Testis (tissue), 3 donors: ENCODE measurements around the gene NPAS2. TPM values are rescaled to one million over a fixed set of nuclear protein-coding genes. Genes with fewer than 3 reads are reported as not detected.
A peak's percentile ranks its signal among the peaks of the same experiment; 100 is the strongest.

ENCODE experiments used
- DNase-seq: peaks from one replicate; pipeline ENCODE4 v3.0.0-alpha.2; 2019
- H3K27ac ChIP-seq, 2 donors: fragments of 200-600 bp; sonication (generic); one replicate each; pipeline ENCODE4 v1.5.1; 2019
- H3K27me3 ChIP-seq: fragments of 200-600 bp; sonication (generic); one replicate; pipeline ENCODE4 v1.5.1; 2019
- H3K36me3 ChIP-seq: fragments of 200-600 bp; sonication (generic); one replicate; pipeline ENCODE4 v1.5.1; 2017; ENCODE audit warnings: low read depth; ENCODE audit errors: missing control alignments
- H3K4me1 ChIP-seq: fragments of 200-600 bp; sonication (generic); one replicate; pipeline ENCODE4 v1.5.1; 2019
- H3K4me3 ChIP-seq, 2 donors: fragments of 200-600 bp; sonication (generic); one replicate each; pipeline ENCODE4 v1.5.1; 2017 to 2019
- H3K9me3 ChIP-seq: fragments of 200-600 bp; sonication (generic); one replicate; pipeline ENCODE4 v1.5.1; 2017
- POLR2A ChIP-seq: fragments of 450-650 bp; IDR thresholded peaks from one replicate; pipeline ENCODE4 v1.6.1; 2017; ENCODE audit warnings: antibody characterized with exemption, mild to moderate bottlenecking, moderate library complexity
- whole genome bisulfite sequencing, 2 donors: methylation state at CpG; one replicate each; pipeline ENCODE4 v1.1.5; 2018; 5-methylcytosine and 5-hydroxymethylcytosine counted together
- intact Hi-C: fragments of 100-400 bp; cut with DNase I; formaldehyde crosslinking; loops from one replicate; pipeline ENCODE4 v1.15.1; 2023; ENCODE audit warnings: low total_unique reads
- polyA plus RNA-seq: library from polyadenylated mRNA; stranded (reverse); fragments of 350-450 nt; fragmentation: Illumina TruSeq; extraction: RNeasy Lipid Tissue Mini Kit (QIAGEN cat#74804); gene quantifications from one replicate; pipeline ENCODE4 v1.2.3, GENCODE V29; 2014; ENCODE audit warnings: low read depth, low replicate concordance; ENCODE audit not compliant: insufficient read depth
- total RNA-seq, 2 donors: library from RNA; depleted of rRNA; stranded (reverse); fragments of >200 nt; gene quantifications; one replicate each; pipeline ENCODE4 v1.2.3, GENCODE V29; 2016
- TF ChIP-seq, protein P1 (sequence below), 3 experiments: fragments of 450-650 bp in 2 of 3; fragments of 200-600 bp in 1 of 3; sonication (generic) in 1 of 3; IDR thresholded peaks; one replicate each; pipeline ENCODE4 v1.5.1; 2016 to 2019; ENCODE audit warnings: antibody characterized with exemption in 3 of 3, mild to moderate bottlenecking in 2 of 3, moderate library complexity in 1 of 3

Gene NPAS2
- total and polyA plus RNA-seq, 3 donors from 2014 or later: 20.4 to 64.2 (median 46.7) TPM

DNA sequence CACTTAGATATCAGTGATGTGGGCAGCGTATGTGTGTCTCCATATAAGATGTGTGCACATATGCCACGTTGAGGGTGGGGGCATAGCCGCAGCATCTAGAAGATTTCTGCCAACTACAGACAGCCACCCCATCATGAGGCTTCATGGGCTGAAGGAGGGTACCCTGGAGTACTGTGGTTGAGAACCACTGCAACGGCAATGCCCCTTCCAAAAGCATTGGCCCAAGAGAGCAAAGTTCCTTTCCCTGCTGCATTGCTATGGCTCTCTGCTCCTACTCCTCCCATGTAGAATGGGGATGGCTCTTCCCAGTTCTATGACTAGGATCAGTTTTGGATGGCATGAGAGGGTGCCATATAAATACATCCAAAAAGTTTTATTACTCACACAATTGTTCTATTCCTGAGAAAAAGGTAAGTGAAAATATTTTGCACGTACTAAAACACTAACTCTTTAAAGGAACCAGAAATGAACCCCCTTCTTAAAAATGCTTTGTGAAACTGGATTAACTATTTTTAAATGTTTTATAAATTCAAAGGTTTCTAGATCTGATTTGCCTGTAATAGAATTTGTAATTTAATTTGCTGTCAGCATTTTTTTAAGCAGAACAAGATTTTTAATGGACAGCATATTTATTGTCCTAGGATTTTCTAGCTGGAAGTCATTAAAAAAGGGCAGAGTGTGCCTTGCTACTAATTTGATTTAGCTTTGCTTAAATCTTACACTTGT, 177.7 kb downstream of the NPAS2 start:
- H3K4me3 ChIP-seq: no peak overlapping the region
- intact Hi-C loops: no loop called here
- 89 to 92% methylated on average over 4 to 5 of the region's 5 CpGs for WGBS, 2 donors
- H3K36me3 ChIP-seq: no peaks in the 10 kb centered on the region
- H3K27ac ChIP-seq: no peak overlapping the region
- no peak for DNase-seq
- no peak for TF ChIP-seq POLR2A
- TF ChIP-seq, protein P1, sequence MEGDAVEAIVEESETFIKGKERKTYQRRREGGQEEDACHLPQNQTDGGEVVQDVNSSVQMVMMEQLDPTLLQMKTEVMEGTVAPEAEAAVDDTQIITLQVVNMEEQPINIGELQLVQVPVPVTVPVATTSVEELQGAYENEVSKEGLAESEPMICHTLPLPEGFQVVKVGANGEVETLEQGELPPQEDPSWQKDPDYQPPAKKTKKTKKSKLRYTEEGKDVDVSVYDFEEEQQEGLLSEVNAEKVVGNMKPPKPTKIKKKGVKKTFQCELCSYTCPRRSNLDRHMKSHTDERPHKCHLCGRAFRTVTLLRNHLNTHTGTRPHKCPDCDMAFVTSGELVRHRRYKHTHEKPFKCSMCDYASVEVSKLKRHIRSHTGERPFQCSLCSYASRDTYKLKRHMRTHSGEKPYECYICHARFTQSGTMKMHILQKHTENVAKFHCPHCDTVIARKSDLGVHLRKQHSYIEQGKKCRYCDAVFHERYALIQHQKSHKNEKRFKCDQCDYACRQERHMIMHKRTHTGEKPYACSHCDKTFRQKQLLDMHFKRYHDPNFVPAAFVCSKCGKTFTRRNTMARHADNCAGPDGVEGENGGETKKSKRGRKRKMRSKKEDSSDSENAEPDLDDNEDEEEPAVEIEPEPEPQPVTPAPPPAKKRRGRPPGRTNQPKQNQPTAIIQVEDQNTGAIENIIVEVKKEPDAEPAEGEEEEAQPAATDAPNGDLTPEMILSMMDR (IDR thresholded peaks at IDR 0.05): no peak
- no peaks in the 10 kb centered on the region for H3K9me3 ChIP-seq
- peaks cover 5% of the 10 kb centered on the region for H3K4me1 ChIP-seq
- H3K27me3 ChIP-seq: no peaks in the 10 kb centered on the region

DNA sequence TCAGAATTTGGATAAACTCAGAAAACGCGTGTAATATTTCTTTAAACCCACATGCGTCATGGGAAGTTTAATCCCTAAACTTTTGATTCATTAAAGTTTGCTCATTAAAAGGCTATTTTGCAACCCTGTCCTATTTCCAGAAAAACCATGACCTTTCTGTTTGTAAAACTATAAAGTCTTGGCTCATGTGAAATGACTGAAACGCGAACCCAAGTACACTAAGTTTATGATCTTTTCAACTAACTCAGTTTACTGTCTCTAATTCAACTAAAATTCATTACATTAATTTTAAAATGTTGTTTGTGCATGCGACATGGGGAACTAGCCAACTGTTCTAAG, 178.3 kb downstream of the NPAS2 start:
- no peak for DNase-seq
- Histone ChIP-seq H3K4me1 (peaks cover 7% of the 10 kb centered on the region), H3K4me3 (no peak overlapping the region), H3K27ac (no peak overlapping the region), H3K9me3 (no peaks in the 10 kb centered on the region), H3K27me3 (no peaks in the 10 kb centered on the region), H3K36me3 (no peaks in the 10 kb centered on the region)
- 55 to 63% methylated on average over 6 of the region's 6 CpGs for WGBS, 2 donors
- TF ChIP-seq, protein P1 (IDR thresholded peaks at IDR 0.05): no peak
- no peak for TF ChIP-seq POLR2A
- intact Hi-C loops: no loop called here

DNA sequence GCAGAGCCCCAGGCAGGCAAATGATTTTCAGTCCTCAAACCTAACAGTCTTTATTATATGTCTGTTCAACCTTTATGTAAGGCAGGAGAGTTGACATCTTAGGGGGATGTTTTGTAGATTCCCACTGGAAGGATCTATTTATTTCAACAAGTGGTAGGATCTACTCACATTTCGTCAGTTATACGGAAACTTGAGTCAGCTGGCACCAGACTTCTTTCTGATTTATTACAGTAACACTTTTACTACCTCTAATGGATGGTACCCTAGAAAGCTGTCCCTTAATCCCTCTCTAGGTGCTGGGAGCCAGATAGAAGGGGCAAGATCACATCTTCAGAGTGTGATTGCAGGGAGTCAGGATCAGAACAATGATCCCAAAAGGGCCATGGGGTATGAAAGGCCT, 180.1 kb downstream of the NPAS2 start:
- no peaks in the 10 kb centered on the region for H3K27me3 ChIP-seq
- TF ChIP-seq POLR2A: no peak
- TF ChIP-seq, protein P1 (IDR thresholded peaks at IDR 0.05): no peak
- H3K4me1 ChIP-seq: peaks cover 13% of the 10 kb centered on the region
- intact Hi-C loops: no loop called here
- DNase-seq: no peak
- H3K9me3 ChIP-seq: no peaks in the 10 kb centered on the region
- no peak overlapping the region for H3K27ac ChIP-seq
- WGBS, 2 donors: 78 to 82% methylated on average over 2 of the region's 2 CpGs
- H3K36me3 ChIP-seq: no peaks in the 10 kb centered on the region
- no peak overlapping the region for H3K4me3 ChIP-seq

DNA sequence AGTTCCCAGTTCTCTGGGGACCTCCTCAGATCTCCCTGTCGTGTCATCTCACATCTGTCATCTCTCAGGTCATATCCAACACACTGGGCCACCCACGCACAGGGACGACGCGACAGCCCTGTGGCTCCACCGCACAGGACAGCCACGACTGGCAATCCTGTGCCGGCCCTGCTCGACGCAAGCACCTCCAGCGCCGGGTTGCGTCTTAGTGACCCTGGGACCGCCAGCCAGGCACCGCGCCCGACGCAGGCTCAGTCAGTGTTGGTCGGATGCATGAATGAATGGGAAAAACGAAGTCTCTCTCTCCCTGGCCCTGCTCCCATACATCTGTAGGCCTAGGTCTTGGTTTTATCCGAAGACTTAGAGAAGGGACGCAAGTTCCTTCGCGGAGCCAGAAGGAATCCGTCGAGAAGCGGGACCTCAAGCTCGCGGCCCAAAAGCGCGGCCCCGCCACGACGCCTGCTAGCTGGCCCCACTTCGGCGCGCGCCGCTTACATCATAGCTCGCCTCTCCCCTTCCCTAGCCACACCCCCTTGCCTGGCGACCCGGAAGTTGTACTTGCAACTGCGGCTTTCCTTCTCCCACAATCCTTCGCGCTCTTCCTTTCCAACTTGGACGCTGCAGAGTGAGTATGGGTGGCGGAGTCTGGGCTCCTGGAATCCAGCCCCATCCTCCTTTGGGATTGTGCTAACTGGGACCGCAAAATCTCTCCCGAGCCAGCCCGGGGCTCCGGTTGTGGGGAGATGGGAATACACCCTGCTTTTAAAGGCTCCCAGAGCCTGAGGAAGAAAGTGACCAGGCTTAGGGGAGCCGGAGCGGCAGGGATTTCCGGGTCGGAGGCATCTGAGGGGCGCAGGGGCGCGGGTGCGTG, 182.0 kb downstream of the NPAS2 start, which contains the start of gene RPL31:
Gene RPL31 (plus strand): TSS at position 599 of the 871 bp plus-strand sequence. CDS start 413 bp downstream, outside the sequence.
- Histone ChIP-seq H3K4me3 (peak within 1 kb of the TSS; percentile 85 to 96), H3K4me1 (peaks cover 13% of the 10 kb centered on the region), H3K36me3 (no peaks in the 10 kb centered on the region), H3K27me3 (no peaks in the 10 kb centered on the region), H3K27ac (peak within 1 kb of the TSS; percentile 83 to 87), H3K9me3 (no peaks in the 10 kb centered on the region)
- TF ChIP-seq, protein P1 (IDR thresholded peaks at IDR 0.05): peak in 1 of 3 experiments; percentile 7
- peak; percentile 76 for TF ChIP-seq POLR2A
- intact Hi-C loops: no loop called here
- WGBS, 2 donors: 2% methylated on average over 40 to 59 of the region's 59 CpGs
- DNase-seq: peak; percentile 99
